CD4-positive, alpha-beta T cell treated with Interleukin-10 for 1 hour (primary cell): ENCODE results near the gene C16orf86.
A peak's percentile ranks its signal among the peaks of the same experiment; 100 is the strongest.

Experiments used
- DNase-seq: peaks from one replicate; pipeline ENCODE4 v3.0.0-alpha.2; 2020

Gene C16orf86, protein sequence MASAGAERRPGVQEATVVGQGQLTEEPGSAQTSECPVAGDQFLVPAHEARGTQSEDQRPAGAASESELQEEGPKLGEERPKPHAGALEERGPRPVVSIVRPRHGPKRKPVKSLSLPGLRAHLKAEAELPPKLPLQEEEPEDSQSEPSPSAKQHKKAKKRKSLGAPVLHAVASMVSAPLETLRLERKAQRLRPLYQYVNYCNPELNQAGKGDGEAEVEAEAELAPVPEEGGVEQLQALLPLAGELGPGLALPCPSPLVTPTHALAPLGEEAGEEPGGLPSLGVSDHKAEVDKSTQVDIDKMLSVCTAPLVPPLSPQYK

DNA sequence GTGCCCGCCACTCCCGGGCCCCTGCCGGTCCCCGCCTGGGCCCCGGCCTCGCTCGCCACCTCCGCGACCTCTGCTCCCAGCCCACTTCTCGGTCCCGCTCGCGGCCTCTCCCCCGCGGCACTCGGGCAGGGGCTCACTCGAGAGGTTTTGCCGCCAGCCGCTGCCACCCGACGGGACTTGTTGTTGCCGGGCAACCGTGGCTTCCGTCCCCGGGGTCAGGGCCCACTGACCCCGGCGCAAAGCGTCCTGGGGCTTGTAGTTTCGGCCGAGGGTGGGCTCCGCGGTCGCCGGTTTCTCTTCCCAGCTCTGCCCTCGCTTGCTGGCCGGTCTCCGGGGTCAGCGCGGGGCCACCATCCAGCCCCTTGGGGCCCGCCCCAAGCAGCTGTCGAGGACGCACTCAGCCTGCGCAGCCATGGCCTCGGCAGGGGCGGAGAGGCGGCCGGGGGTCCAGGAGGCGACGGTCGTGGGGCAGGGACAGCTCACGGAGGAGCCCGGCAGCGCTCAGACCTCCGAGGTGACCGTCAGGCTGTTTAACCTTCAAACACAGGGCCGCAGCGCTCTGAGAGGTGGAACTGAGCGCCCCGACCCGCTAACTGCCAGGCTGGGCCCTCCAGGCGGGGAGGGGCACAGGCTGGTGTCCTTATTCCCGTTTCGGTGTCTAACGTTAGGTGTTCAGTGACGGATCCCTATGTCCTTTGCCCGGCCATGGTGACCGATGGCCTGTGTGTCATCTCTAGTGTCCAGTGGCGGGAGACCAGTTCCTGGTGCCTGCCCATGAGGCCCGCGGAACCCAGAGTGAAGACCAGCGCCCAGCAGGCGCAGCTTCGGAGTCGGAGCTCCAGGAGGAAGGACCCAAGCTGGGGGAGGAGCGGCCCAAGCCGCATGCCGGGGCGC, at the start of gene C16orf86, which contains the start of gene ENKD1:
Gene C16orf86, plus strand, starts transcription at position 256 of the 894 bp plus-strand sequence. Its CDS starts 157 bp downstream, at position 413.
Gene ENKD1, minus strand, starts transcription at position 192 of the 894 bp plus-strand sequence. CDS start 308 bp downstream, outside the sequence.
- DNase-seq, result peak; percentile 87

DNA sequence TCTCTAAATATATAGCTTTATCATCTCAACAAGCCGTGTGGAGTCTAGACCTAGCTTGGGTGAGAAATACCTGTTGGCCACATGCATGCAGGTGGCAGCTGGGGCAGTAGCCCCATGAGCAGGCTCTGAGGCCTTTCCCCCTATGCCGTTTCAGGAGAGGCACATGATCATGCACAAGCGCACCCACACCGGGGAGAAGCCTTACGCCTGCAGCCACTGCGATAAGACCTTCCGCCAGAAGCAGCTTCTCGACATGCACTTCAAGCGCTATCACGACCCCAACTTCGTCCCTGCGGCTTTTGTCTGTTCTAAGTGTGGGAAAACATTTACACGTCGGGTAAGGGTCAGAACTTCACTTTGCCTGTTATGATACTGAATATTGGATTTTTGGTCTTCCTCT, 38.4 kb upstream of the C16orf86 start:
- DNase-seq, result no peak

DNA sequence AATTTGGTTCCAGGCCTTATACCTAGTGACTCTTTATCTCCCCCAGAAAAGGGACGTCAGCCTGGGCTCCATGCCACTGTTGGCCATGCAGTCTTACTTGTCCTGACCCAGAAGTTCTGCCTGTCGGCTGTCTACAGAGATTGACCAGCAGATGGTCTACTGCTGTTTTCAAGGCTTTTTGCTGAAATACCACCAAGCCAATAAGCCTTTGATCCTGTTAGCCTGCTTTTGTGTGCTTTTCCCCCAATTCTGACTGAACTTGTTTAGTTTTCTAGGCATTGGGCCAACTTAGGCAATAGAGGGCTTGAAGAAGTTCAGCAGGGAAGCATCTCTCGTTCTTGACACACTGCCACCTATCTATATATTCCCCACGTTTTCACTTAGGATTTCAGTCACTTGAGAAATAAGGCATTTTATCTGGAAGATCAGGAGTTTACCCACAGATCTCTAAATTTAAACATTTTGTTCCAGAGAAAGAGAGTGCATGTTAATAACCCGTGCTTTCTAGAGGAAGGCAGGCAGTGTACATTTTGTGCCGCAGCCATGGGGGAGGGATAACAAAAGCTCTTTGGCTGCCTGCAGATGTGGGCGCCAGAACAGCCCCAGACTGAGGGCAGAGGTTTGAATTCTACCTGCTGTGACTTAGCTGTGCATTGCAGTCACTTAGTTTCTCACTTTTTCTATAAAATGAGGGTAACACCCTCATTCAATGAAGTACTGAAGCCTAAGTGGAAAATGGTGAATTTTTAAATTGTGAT, 34.0 kb upstream of the C16orf86 start:
- no peak for DNase-seq

GRCh38 chr16:67636713-67637112, 29.9 kb upstream of the C16orf86 start:
- no peak for DNase-seq

DNA sequence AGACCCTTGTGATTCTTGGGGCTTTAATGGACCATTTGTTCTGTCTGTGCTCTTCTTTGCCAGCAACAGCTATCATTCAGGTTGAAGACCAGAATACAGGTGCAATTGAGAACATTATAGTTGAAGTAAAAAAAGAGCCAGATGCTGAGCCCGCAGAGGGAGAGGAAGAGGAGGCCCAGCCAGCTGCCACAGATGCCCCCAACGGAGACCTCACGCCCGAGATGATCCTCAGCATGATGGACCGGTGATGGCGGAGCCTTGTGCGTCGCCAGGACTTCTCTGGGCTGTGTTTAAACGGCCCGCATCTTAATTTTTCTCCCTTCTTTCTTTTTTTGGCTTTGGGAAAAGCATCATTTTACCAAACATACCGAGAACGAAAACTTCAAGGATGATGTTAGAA, 29.0 kb upstream of the C16orf86 start:
- DNase-seq, result no peak

DNA sequence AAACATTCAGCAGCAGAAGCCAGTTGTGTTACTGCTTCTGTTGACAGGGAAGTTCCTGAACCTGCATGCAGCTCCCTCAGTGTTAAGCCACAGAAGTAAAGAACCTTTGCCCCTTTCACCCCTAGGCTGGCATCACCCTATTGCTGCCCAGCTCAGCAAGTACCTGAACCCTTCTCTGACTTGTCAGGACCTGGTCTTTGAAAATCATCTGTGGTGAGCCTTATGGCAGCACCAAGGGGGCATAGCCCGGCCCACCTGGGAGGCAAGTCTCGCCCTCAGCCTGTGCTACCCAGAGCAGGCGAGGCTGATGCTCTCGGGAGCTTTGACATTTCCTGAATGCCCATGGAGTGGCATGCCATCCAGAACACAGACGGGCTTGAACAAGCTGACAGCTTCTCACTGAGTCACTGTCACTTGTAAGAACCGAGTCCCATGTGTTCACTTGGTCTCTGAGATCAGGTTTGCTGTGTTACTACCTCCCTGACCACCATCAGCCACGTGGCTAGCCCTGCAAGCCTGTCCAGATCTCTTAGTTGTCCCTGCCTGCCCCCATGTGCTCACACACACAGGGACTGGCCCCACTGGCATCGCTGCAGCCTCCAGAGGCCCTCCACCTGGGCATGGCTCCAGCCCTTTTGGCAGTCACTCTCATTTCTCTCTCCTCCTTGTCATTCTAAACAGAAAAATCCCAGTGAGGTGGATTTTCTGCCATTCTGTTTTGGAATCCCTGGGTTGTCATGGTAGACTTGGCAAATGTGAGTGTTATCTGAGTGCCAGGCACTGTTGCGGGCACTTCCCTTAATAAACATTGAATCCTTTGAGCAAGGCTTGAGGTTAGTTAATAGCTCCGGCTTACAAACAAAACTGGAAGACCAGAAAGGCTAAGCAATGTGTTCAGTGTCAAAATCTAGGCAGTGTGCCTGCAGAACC, 24.6 kb upstream of the C16orf86 start:
- no peak for DNase-seq

DNA sequence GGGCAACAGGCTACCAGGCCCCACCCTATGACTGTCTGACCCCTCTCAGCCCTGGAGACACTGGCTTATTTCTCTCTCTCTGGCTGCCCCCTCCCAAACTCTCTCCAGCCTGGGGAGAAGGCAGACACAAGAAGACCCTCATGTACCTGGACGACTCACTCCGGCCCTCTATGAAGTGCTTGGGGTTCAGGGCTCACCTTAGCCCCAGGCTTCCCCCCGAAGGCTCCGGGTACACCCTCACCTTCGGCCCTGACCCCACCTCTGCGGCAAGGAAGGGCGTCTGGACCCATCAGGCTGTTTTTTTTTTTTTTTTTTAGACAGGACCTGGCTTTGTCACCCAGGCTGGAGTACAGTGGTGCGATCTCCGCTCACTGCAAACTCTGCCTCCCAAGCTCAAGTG, 22.6 kb upstream of the C16orf86 start:
- DNase-seq, result no peak

DNA sequence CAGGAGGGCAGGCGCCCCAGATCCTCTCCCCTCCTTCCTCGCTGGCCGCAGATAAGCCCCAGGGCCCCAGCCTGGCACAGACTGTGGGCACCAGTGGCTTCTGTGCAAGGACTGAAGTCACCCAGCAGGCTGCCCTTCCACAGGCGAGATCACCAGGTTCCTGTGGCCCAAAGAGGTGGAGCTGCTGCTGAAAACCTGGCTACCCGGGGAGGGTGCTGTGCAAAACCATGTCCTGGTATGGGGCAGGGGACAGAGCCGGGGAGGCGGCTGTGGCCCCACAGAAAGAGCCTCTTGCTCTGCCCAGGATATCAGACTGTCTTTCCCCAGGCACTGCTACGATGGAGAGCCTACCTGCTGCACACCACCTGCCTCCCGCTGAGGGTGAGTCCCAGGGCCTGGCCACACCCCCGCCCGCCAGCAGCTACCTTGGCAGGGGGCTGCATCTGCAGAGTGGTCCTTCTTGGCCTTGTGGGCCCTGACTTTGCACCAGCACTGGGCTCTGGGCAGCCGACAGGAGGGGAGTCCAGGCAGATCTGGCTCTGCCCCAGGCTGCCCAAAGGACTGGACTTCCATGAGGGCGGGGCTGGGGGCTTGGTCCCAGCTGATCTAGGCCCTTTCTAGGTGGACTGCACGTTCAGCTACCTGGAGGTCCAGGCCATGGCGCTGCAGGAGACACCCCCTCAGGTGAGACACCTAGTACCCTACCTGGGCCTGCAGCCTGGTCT, 21.1 kb upstream of the C16orf86 start:
- peak; percentile 32 for DNase-seq

DNA sequence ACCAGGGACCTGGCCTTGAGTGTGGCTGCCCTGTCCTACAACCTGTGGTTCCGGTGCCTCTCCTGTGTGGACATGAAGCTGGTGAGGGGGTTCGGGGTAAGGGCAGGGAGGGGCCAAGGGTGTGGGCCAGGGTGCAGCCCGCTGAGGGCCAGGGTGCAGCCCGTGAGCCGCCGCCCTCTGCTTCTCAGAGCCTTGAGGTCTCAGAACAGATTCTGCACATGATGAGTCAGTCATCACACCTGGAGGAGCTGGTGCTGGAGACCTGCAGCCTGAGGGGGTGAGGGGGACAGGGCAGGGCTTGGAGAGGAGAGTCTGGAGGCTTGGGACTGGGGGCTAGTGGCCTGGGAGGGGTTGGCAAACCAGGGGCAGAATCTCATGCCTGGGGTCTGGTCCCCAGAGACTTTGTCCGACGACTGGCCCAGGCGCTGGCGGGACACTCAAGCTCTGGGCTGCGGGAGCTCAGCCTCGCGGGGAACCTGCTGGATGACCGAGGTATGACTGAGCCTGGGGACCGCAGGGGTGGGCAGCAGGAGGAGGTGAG, 19.4 kb upstream of the C16orf86 start:
- no peak for DNase-seq

DNA sequence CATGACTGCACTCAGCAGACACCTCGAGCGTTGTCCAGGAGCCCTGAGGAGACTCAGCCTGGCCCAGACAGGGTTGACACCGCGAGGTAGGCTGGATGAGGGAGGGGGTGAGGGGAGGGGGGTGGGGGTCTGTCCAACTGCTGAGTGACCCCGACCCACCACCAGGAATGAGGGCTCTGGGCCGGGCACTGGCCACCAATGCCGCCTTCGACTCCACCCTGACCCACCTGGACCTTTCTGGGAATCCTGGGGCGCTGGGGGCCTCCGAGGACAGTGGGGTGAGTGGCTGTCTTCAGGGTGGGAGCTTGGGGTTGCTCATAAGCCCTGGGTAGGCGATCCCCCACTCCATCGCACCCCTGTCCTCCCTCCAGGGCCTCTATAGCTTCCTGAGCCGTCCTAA, 18.9 kb upstream of the C16orf86 start:
- DNase-seq, result no peak

GRCh38 chr16:67648088-67648763, 18.4 kb upstream of the C16orf86 start:
- no peak for DNase-seq

- no peak for DNase-seq
These were observed 17.7 kb upstream of the C16orf86 start for GRCh38 chr16:67648764-67649407.

GRCh38 chr16:67649494-67649931, 17.1 kb upstream of the C16orf86 start:
- DNase-seq, result no peak

- DNase-seq, result no peak
These were observed 16.6 kb upstream of the C16orf86 start for GRCh38 chr16:67650023-67650422.

GRCh38 chr16:67651039-67651438, 15.6 kb upstream of the C16orf86 start:
- no peak for DNase-seq

DNA sequence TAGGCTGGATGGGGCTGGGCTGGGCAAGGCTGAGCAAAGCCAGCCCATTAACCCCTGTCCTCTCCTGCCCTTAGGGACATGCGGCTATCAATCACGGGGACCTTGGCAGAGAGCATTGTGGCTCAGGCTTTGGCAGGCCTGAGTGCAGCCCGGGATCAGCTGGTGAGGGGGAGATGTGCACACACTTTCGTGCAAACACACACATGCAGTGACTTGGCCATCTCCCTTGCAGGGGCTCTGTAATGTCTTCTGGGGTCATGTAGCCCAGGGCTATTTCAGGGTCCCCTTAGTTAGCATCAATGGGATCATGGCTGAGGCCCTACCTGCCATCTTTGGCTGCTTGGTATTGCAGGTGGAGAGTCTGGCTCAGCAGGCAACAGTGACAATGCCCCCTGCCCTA, 14.8 kb upstream of the C16orf86 start:
- no peak for DNase-seq

GRCh38 chr16:67652578-67653127, 14.0 kb upstream of the C16orf86 start:
- DNase-seq, result no peak

GRCh38 chr16:67653128-67653788, 13.4 kb upstream of the C16orf86 start:
- DNase-seq, result no peak
